MG63 (cell line): ENCODE results near the gene SNAI3. TPM values are rescaled to one million over a fixed set of nuclear protein-coding genes. Genes with fewer than 3 reads are reported as not detected.
A peak's percentile ranks its signal among the peaks of the same experiment; 100 is the strongest.

ENCODE experiments used
- DNase-seq: peaks from one replicate; pipeline ENCODE4 v3.0.0-alpha.2; 2020
- H3K27me3 ChIP-seq: fragments of 250-450 bp; sonication (Bioruptor Pico); 2 replicates; pipeline ENCODE4 v1.5.1; 2020; ENCODE audit warnings: mild to moderate bottlenecking, moderate library complexity
- H3K36me3 ChIP-seq: fragments of 250-450 bp; sonication (Bioruptor Pico); 2 replicates; pipeline ENCODE4 v1.5.1; 2020; ENCODE audit warnings: mild to moderate bottlenecking, moderate library complexity
- H3K4me3 ChIP-seq: fragments of 250-450 bp; sonication (Bioruptor Pico); 2 replicates; pipeline ENCODE4 v1.5.1; 2020; ENCODE audit warnings: mild to moderate bottlenecking, moderate library complexity
- H3K9me3 ChIP-seq: fragments of 250-450 bp; sonication (Bioruptor Pico); 2 replicates; pipeline ENCODE4 v1.5.1; 2020; ENCODE audit warnings: mild to moderate bottlenecking, moderate library complexity
- total RNA-seq: library from RNA; depleted of rRNA; stranded (reverse); fragments of >200 nt; shearing (Covaris generic); gene quantifications from 2 replicates; pipeline ENCODE4 v1.2.3, GENCODE V29; 2014; ENCODE audit warnings: low replicate concordance

The SNAI3 gene
- total RNA-seq, 1 experiment from 2014 or later, result not detected

DNA sequence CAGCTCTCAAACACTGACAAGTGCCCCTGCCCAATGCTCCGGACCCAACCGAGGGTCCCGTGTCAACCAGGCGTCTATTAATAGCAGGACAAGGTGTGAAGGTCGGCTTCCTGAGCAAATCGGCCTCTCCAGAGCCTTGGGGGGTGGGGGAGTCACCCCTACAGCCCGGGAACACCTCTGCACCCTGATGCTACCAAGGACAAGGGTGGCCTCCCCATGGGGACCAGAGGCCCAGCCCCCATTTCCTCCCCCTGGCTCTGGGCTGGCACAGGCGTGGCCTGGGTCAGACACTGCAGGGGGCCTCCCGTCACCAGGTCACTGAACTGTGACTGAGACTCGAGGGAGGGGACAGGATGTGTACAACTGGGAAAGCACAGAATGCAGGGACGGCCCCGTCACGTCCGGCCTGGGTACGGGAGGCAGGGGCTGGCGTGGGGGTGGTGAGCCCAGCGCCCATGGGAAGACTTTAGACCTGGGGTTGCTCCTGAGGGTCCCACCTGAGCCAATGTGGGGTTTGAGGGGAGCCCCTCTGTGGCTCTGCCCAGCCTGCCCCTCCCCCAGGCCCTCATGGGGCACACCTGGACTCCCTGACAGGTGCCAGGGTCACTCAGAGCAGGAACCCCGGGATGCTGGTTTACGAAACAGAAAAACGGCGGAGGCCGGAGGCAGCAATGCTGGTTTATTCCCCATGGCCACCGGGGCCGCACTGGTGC lies 34.9 kb downstream of the SNAI3 start:
- DNase-seq, result no peak
- no peaks in the 10 kb centered on the region for H3K9me3 ChIP-seq
- H3K27me3 ChIP-seq, result no peaks in the 10 kb centered on the region
- H3K4me3 ChIP-seq, result peak overlapping the region; percentile 14; the same call in 1 of the 2 replicates
- H3K36me3 ChIP-seq, result no peaks in the 10 kb centered on the region

DNA sequence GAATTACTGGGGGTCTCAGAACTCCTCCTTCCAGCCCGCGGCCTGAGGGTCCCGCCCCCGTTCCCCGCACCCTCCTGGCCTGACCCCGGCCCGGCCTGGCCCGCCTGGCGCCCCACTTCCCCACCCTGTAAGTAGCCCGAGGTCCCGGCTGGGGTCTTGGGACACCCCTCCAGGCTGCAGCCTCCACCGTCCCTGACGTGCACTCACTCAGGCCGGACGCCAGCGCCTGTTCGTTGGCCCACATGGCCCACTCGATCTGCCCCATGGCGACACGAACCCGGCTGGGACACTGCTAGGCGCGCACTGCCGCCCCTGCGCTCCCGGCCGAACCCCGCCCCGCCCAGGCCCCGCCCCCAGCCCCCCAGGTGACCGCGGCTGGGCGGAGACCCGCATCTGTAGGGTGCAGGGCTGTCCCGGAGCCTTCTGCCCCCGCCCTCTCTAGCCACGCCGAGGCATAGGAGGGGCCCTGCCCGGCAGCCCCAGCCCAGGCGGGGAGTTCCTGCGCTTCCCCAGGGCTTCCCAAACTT lies 35.5 kb downstream of the SNAI3 start, which contains the start of gene CYBA:
TSS of gene CYBA (minus strand) at position 305 of the 527 bp plus-strand sequence. CDS start at position 265, 40 bp downstream.
- DNase-seq, result peak; percentile 43

DNA sequence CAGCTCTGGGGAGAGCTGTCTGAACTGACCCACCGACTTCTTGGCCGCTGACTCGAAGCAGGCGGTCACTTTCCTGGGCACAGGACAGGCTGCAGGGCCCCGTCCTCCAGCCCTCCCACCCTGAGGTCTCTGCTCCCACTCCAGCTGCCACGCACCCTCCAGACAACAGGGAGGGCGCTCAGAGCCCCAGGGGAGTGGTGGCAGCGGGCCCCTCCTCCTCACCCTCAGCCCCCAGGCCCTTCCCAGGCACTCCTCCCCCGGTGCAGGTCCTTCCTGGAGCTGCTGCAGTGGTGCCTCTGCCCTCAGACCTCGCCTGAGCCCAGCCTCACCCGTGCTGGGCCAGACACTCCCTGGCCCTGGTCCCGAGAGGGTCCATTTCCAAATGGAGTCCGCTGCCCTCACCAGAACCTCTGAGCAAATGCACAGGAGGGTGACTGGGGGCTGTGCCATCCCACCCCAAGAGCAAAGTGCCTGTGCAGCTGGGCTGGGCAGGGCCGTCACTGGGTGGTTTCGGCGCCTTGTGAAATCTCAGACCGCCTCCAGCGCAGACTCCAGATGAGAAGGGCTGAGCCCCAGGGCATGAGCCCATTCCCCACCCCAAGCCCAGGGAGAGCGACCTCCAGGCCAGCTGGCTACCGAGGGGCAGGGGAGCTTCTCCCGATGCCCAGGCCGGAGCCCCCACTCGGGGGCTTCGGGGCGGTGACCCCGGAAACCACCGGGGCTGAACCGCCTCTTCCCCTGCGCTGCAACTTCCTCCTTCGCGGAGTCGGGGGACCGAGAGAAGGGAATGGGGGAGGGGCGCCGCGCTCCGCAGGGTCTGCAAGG lies 36.2 kb downstream of the SNAI3 start:
- no peaks in the 10 kb centered on the region for H3K36me3 ChIP-seq
- H3K9me3 ChIP-seq, result no peaks in the 10 kb centered on the region
- no peak for DNase-seq
- peak overlapping the region; percentile 37 for H3K4me3 ChIP-seq
- H3K27me3 ChIP-seq, result no peaks in the 10 kb centered on the region

More for the DNA sequence above, 35.5 kb downstream of the SNAI3 start, which contains the start of gene CYBA:
- Histone ChIP-seq H3K36me3 (no peaks in the 10 kb centered on the region), H3K4me3 (peak within 1 kb of the TSS; percentile 37), H3K27me3 (no peaks in the 10 kb centered on the region), H3K9me3 (no peaks in the 10 kb centered on the region)

DNA sequence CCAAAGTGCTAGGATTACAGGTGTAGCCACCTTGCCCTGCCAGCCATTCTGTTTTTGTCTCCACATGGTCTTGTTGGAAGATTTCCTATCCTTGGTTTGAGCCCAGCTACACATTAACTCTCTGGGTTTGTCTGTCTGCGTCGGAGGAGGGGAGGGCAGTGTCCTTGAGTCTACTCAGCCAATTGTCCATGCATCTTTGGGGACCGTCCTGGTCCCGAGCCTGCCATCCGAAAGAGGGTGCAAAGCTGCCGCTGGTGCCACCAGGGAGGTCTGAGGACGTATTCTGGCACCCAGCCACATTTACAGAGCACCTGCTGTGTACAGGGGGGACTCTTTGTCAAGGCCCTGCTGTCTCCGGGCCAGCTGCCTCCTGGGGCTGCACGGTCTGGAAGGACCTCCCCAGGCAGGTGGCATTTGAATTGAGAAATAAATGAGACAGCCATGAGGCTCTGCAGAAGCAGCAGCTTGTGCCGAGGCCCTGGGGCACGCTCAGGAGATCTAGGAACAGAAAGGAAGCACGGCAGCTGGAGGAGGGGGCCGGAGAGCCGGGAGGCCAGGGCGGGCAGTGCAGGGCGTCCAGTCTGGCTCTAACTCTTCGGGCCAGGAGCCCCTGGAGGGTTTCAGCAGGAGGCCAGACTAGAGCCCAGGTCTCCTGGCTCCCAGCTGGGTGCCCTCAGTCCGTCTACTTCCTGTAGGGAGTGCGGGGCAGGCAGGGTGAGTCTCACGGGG lies 36.9 kb downstream of the SNAI3 start:
- DNase-seq, result no peak
- Histone ChIP-seq H3K27me3 (no peaks in the 10 kb centered on the region), H3K9me3 (no peaks in the 10 kb centered on the region), H3K4me3 (no peak overlapping the region), H3K36me3 (no peaks in the 10 kb centered on the region)

DNA sequence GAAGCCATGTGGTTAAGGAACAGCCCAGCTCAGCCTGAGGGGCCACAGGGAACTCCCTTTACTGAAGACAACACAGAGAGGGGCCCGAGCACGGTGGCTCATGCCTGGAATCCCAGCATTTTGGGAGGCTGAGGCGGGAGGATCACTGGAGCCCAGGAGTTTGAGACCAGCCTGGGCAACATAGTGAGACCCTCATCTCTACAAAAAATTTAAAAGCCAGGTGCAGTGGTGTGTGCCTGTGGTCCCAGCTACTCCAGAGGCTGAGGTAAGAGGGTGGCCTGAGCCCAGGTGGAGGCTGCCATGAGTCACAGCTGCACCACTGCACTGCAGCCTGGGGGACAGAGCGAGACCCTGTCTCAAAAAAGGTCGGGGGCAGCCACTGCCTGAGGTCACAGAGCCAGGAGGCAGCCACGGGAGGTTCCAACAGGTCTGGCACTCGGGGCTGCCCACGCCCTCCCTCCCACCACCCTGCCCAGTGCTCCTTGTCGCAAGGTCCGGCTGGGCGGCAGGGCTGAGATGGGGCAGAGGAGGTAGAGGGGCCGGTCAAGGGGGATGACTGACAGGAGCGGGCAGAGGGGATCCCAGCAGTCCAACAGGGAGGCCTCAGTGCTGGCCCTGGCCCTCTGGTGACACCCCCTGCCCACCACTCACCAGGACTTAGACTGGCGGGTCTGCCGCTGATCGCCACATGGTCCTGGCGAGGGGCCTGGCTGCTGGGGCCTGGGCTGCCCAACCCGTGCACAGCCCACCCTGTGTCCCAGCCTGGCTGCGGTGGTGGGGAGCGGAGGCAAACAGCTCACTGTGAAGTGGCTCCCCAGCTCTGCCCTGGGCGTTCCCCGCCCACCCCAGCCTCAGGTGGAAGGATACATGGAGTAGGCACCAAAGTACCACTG lies 38.9 kb downstream of the SNAI3 start:
- Histone ChIP-seq H3K9me3 (no peaks in the 10 kb centered on the region), H3K36me3 (no peaks in the 10 kb centered on the region), H3K4me3 (no peak overlapping the region), H3K27me3 (no peaks in the 10 kb centered on the region)
- DNase-seq, result no peak

DNA sequence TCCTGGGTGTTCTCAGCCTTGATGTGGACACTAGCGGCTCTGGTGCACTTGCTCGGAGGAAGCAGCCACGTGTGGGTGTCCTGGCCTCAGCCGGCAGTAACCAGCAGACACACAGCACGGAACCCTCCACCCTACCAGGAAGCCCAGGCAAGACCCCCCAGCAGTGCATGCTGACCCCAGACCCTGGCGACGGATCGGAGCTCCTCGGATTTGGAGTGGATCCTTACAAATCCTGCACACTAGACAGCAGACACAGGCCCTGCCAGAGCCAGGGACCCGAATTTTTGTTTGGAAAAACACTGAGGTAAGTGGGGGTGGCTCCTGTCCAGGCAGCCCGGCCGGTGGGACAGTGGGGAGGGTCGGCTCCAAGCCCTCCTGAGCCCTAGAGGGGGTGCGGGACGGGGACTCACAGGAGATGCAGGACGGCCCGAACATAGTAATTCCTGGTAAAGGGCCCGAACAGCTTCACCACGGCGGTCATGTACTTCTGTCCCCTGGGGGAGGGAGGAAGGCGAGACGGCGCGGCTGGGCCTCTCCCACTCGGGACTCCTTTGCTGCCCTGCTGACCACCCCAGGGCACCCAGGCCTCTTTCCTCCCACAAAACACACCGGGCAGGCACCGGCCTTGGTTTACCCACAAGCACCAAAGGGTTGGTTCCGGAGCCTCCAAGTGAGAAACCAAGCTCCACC lies 39.8 kb downstream of the SNAI3 start:
- no peaks in the 10 kb centered on the region for H3K36me3 ChIP-seq
- no peaks in the 10 kb centered on the region for H3K27me3 ChIP-seq
- no peak for DNase-seq
- no peak overlapping the region for H3K4me3 ChIP-seq
- no peaks in the 10 kb centered on the region for H3K9me3 ChIP-seq

DNA sequence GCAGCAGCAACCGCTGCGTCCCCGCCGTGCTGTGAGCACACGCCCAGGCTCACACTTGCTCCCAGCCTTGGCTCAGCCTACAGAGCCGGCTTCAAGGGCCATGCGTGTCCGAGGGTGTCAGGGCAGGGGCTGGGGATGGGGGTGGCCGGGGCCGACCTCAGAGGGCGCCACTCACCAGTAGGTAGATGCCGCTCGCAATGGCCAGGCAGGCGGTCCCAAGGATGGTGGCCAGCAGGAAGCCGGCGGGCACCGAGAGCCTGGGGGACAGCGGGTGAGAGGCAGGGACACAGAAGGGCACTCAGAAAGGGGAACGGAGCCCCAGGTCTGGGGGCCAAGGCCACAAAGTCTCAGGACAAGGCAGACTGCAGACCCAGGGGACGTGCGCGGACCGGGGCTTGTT lies 40.4 kb downstream of the SNAI3 start:
- H3K36me3 ChIP-seq, result no peaks in the 10 kb centered on the region
- H3K27me3 ChIP-seq, result no peaks in the 10 kb centered on the region
- no peaks in the 10 kb centered on the region for H3K9me3 ChIP-seq
- H3K4me3 ChIP-seq, result no peak overlapping the region
- DNase-seq, result no peak

DNA sequence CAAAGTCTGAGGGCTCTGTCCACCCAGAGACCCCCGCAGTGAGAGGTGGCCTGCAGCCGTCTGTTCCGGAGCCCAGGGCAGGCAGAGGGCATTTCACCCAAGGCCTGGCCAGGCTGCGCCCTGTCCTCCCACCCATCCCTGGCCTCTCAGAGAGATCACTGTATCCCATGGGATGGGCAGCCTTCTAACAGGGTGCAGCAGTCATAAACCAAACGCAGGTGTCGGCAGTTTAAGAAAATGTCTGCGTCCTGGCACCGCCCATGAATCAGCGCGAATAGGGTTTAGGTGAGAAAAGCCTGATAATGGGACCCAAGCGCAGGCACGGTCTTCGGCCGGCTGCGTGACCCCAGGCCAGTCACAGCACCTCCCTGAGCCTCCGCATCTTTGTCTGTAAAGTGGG lies 40.9 kb downstream of the SNAI3 start:
- H3K9me3 ChIP-seq, result no peaks in the 10 kb centered on the region
- no peak overlapping the region for H3K4me3 ChIP-seq
- no peaks in the 10 kb centered on the region for H3K27me3 ChIP-seq
- no peaks in the 10 kb centered on the region for H3K36me3 ChIP-seq
- DNase-seq, result no peak

DNA sequence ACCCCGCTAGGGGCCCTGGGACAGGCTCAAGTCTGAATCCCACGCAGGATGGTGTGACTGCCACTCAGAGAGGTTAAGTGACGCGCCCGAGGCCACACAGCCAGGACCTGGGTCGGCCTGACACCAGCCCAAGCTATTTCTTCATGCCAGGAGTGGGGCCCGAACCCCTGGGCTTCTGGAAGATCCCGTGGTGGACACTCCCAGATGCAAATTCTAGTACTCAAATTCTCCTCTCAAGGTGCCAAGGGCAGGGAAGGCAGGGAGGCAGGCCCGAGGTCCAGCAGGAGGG lies 42.7 kb downstream of the SNAI3 start:
- Histone ChIP-seq H3K27me3 (no peaks in the 10 kb centered on the region), H3K36me3 (no peaks in the 10 kb centered on the region), H3K9me3 (no peaks in the 10 kb centered on the region), H3K4me3 (no peak overlapping the region)
- no peak for DNase-seq

DNA sequence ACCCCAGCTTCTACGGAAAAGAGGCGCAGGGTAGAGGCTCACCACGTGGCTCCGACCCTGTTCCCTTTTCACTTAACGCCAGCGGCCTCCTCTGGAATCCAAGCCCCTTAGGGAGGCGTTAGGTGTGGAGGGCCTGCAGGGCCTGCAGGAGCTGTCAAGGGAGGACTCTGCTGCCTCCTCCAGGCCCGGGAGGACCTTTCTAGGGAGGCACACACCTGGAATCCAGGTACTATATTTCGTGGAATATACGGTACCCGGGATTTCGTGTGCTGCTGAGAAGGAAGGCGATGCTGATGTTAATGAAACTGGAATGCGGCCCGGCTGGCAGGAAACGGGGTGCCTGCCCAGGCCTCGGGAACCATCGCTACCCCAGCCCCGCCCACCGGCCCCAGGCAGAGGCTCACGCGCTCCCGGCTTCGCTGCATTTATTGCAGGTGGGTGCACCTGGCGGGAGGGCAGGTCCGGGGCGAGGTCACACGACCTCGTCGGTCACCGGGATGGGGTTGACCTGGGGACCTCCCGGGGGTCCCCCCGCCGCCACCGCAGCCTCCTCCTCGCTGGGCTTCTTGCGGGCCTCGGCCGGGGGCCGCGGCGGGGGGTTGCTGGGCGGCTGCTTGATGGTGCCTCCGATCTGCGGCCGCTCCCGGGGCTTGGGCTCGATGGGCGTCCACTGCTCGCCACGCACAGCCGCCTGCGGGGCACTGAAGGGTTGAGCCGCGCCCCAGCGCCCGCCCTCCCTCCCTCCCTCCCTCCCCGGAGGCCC lies 43.2 kb downstream of the SNAI3 start:
- Histone ChIP-seq H3K9me3 (no peaks in the 10 kb centered on the region), H3K36me3 (no peaks in the 10 kb centered on the region), H3K4me3 (no peak overlapping the region), H3K27me3 (no peaks in the 10 kb centered on the region)
- DNase-seq, result no peak

DNA sequence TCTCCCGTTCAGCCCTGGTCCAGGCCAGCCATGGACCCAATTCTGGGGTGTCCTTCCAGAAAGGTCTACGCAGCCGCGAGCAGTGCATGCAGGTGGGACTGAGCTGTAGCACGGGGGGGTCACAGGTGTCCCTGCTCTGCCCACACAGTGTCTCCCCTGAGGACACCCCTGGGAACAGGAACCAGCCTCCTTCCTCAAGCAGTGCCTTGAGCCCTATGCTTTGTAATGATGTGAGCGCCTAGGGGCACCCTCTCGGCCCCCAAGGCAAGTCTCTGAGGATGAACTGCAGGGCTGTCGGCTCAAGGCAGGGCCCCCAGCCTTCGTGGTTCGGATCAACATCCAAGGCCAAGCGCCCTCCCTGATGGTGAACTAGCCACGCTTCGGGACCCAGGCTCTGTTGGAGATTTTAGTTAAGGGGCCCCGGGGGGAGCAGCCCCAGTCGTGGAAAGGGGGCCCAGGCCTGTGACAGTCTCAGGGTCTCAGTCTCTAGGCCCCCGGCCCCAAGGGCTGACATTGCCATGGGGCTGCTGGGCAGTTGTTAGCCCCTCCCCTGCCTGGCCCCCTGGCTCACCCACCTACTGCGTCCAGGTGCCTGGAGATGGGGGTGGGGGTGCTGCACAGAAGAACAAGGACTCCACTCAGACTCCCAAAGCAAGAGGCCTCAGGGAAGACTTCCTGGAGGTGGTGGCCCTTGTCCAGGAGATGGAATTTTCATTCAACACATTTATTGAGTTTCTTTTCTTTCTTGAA lies 45.6 kb downstream of the SNAI3 start:
- Histone ChIP-seq H3K4me3 (no peak overlapping the region), H3K36me3 (no peaks in the 10 kb centered on the region), H3K9me3 (no peaks in the 10 kb centered on the region), H3K27me3 (no peaks in the 10 kb centered on the region)
- DNase-seq, result no peak

DNA sequence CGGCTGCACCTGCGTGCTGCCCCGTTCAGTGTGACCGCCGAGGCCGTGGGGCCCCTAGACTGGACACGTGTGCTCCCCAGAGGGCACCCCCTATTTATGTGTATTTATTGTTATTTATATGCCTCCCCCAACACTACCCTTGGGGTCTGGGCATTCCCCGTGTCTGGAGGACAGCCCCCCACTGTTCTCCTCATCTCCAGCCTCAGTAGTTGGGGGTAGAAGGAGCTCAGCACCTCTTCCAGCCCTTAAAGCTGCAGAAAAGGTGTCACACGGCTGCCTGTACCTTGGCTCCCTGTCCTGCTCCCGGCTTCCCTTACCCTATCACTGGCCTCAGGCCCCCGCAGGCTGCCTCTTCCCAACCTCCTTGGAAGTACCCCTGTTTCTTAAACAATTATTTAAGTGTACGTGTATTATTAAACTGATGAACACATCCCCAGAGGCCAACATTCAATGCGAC lies 46.2 kb downstream of the SNAI3 start:
- H3K9me3 ChIP-seq, result no peaks in the 10 kb centered on the region
- no peak for DNase-seq
- no peaks in the 10 kb centered on the region for H3K27me3 ChIP-seq
- H3K36me3 ChIP-seq, result no peaks in the 10 kb centered on the region
- no peak overlapping the region for H3K4me3 ChIP-seq

DNA sequence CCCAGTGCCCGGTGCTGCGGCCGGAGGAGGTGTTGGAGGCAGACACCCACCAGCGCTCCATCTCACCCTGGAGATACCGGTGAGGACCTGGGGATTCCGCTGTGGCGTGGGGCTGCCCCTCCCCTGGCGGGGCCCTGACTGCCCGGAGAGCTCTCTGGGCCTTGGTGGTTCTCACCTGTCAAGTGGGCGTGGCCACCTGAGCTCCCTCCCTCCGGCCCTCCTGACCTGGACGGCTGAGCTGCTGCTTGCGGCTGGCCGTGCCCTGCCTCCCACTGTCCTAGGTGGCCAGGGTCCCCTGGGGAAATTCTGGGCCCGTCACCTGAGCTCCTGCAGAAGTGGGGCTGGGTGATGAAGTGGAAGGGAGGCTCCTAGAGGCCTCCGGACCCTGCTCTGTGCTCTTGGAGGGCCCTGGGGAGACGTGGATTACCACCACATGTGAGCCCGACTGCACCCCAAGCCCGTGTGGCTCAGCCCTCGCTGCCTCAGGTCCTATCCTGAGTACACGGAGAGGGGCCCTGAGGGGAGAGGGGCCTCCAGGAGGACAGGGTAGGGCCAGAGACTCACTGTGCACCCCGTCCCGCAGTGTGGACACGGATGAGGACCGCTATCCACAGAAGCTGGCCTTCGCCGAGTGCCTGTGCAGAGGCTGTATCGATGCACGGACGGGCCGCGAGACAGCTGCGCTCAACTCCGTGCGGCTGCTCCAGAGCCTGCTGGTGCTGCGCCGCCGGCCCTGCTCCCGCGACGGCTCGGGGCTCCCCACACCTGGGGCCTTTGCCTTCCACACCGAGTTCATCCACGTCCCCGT lies 46.9 kb downstream of the SNAI3 start:
- no peak for DNase-seq
- Histone ChIP-seq H3K9me3 (no peaks in the 10 kb centered on the region), H3K27me3 (no peaks in the 10 kb centered on the region), H3K4me3 (no peak overlapping the region), H3K36me3 (no peaks in the 10 kb centered on the region)
